ENCODE results near the gene SLC28A1. TPM values are rescaled to one million over a fixed set of nuclear protein-coding genes. Genes with fewer than 3 reads are reported as not detected.

Gene SLC28A1
- total RNA-seq, 1 experiment from 2014 or later = not detected

GRCh38 chr15:84835661-84836337 lies 48.7 kb upstream of the SLC28A1 start:
- POLR2A ChIA-PET = no interaction called here
- CTCF ChIA-PET = interaction anchor here (0.6 kb wide), 1 partner anchor 134 kb away, joined by 3 read pairs; no protein-coding TSS in a partner anchor

GRCh38 chr15:84836844-84837243 lies 47.6 kb upstream of the SLC28A1 start:
- DNase-seq (ENCODE audit: low read depth, low spot score) = no peak
- ChIA-PET CTCF (no interaction called here), POLR2A (no interaction called here)
- TF ChIP-seq CTCF (IDR thresholded peaks at IDR 0.05) = no peak
- TF ChIP-seq REST (IDR thresholded peaks at IDR 0.05; ENCODE audit: insufficient read depth in 1 of 2, low read depth in 2 of 2, low read length in 1 of 2) = no peak
- TF ChIP-seq POLR2AphosphoS5 (IDR thresholded peaks at IDR 0.05; ENCODE audit: low read depth, low read length) = no peak
- TF ChIP-seq SIN3A (IDR thresholded peaks at IDR 0.05; ENCODE audit: borderline replicate concordance, insufficient read depth, low read depth, low read length) = no peak
- no peak for TF ChIP-seq TCF7L2 (IDR thresholded peaks at IDR 0.05; ENCODE audit: low read depth, low read length)
- Histone ChIP-seq H3K9me3 (ENCODE audit: control insufficient read depth, insufficient read depth, low read depth, low read length) (no peaks in the 10 kb centered on the region), H3K27ac (ENCODE audit: low read length) (no peak overlapping the region), H3K4me3 (ENCODE audit: low read depth in 2 of 2, low read length in 2 of 2) (no peak overlapping the region), H3K4me1 (ENCODE audit: control insufficient read depth, insufficient read depth, low read length) (no peaks in the 10 kb centered on the region), H3K27me3 (ENCODE audit: control insufficient read depth, insufficient read depth, low read length) (no peaks in the 10 kb centered on the region; the same call in 1 of the 2 replicates), H3K36me3 (ENCODE audit: control insufficient read depth, insufficient read depth, low read length) (no peaks in the 10 kb centered on the region)
- intact Hi-C loops (cut with micrococcal nuclease; ENCODE audit: unreplicated experiment) (no loop called here), in situ Hi-C loops (cut with HindIII; ENCODE audit: low pct_unique_long_range_greater_than_20kb, low sequenced_read_pairs) (no loop called here)
- no TSS peak for BruUV-seq (replicated peaks)
- no peak for ATAC-seq

More at GRCh38 chr15:84835661-84836337, 48.7 kb upstream of the SLC28A1 start:
- H3K27me3 ChIP-seq (ENCODE audit: control insufficient read depth, insufficient read depth, low read length) = peaks cover 5% of the 10 kb centered on the region; the same call in 1 of the 2 replicates
- no TSS peak for BruUV-seq (replicated peaks)
- DNase-seq (ENCODE audit: low read depth, low spot score) = no peak
- TF ChIP-seq TCF7L2 (IDR thresholded peaks at IDR 0.05; ENCODE audit: low read depth, low read length) = no peak
- TF ChIP-seq CTCF (IDR thresholded peaks at IDR 0.05) = no peak
- TF ChIP-seq REST (IDR thresholded peaks at IDR 0.05; ENCODE audit: insufficient read depth in 1 of 2, low read depth in 2 of 2, low read length in 1 of 2) = no peak
- no peak for TF ChIP-seq POLR2AphosphoS5 (IDR thresholded peaks at IDR 0.05; ENCODE audit: low read depth, low read length)
- no peak for TF ChIP-seq SIN3A (IDR thresholded peaks at IDR 0.05; ENCODE audit: borderline replicate concordance, insufficient read depth, low read depth, low read length)
- no peaks in the 10 kb centered on the region for H3K36me3 ChIP-seq (ENCODE audit: control insufficient read depth, insufficient read depth, low read length)
- ATAC-seq = no peak
- no peaks in the 10 kb centered on the region for H3K4me1 ChIP-seq (ENCODE audit: control insufficient read depth, insufficient read depth, low read length)
- H3K9me3 ChIP-seq (ENCODE audit: control insufficient read depth, insufficient read depth, low read depth, low read length) = no peaks in the 10 kb centered on the region
- no peak overlapping the region for H3K27ac ChIP-seq (ENCODE audit: low read length)
- H3K4me3 ChIP-seq (ENCODE audit: low read depth in 2 of 2, low read length in 2 of 2) = no peak overlapping the region
- in situ Hi-C loops (cut with HindIII; ENCODE audit: low pct_unique_long_range_greater_than_20kb, low sequenced_read_pairs) = no loop called here
- intact Hi-C loops (cut with micrococcal nuclease; ENCODE audit: unreplicated experiment) = no loop called here

Data from Panc1 (cell line).